Body of pancreas (tissue), 4 donors: Measurements from ENCODE around the gene ZFHX3. TPM values are rescaled to one million over a fixed set of nuclear protein-coding genes. Genes with fewer than 3 reads are reported as not detected.
A peak's percentile ranks its signal among the peaks of the same experiment; 100 is the strongest.

Experiments
- ATAC-seq: fragments of 150-250 bp; one replicate; pipeline ENCODE4 v1.9.1; 2016
- DNase-seq, 4 donors: peaks; one replicate each; pipeline ENCODE4 v3.0.0-alpha.2; 2019
- H3K27ac ChIP-seq, 4 donors: fragments of 200-600 bp; sonication (generic); 1 replicate in 3 of 4; 2 replicates in 1 of 4; pipeline versions ENCODE4 v1.5.1 to v1.6.1; 2016 to 2019; ENCODE audit warnings: mild to moderate bottlenecking in 1 of 4, mixed read lengths in 1 of 4, moderate library complexity in 1 of 4
- H3K27me3 ChIP-seq, 2 donors: fragments of 200-600 bp; sonication (generic); one replicate each; pipeline ENCODE4 v1.6.0; 2016; ENCODE audit warnings: mild to moderate bottlenecking in 1 of 2
- H3K36me3 ChIP-seq, 2 donors: fragments of 200-600 bp; sonication (generic); replicated peaks in 1 of 2; 2 replicates each; pipeline ENCODE4 v1.5.1; 2016; ENCODE audit warnings: low read depth in 2 of 2; ENCODE audit not compliant: insufficient read depth in 1 of 2
- H3K4me1 ChIP-seq: fragments of 200-600 bp; sonication (generic); one replicate; pipeline ENCODE4 v1.6.0; 2016
- H3K4me3 ChIP-seq, 2 donors: fragments of 200-600 bp; sonication (generic); 1 replicate in 1 of 2; 2 replicates in 1 of 2; pipeline ENCODE4 v1.5.1; 2016 to 2019
- H3K9me3 ChIP-seq, 3 donors: fragments of 200-600 bp; sonication (generic); 1 replicate in 2 of 3; 2 replicates in 1 of 3; pipeline ENCODE4 v1.5.1; 2016
- CTCF ChIP-seq, 7 experiments: fragments of 450-650 bp in 4 of 7; fragments of 200-600 bp in 3 of 7; sonication (generic) in 3 of 7; IDR thresholded peaks; one replicate each; pipeline ENCODE4 v1.5.1; 2016 to 2019; ENCODE audit warnings: antibody characterized with exemption in 7 of 7
- POLR2A ChIP-seq, 3 donors: fragments of 450-650 bp; IDR thresholded peaks; one replicate each; pipeline ENCODE4 v1.6.1; 2016; ENCODE audit warnings: antibody characterized with exemption in 3 of 3, mild to moderate bottlenecking in 2 of 3
- WGBS, 2 donors: methylation state at CpG; one replicate each; pipeline ENCODE4 v1.1.5; 2017; 5-methylcytosine and 5-hydroxymethylcytosine counted together
- intact Hi-C: fragments of 100-400 bp; cut with DNase I; formaldehyde crosslinking; loops from one replicate; pipeline ENCODE4 v1.15.1; 2023
- total RNA-seq, 2 donors: library from RNA; depleted of rRNA; stranded (reverse); fragments of >200 nt; gene quantifications; one replicate each; pipeline ENCODE4 v1.1.0, GENCODE V29; 2016

Gene ZFHX3
- total RNA-seq, 2 donors from 2014 or later, result 22.4 to 24.6 TPM

- Histone ChIP-seq H3K4me3 (no peak overlapping the region), H3K36me3 (no peaks in the 10 kb centered on the region), H3K9me3 (no peaks in the 10 kb centered on the region), H3K27ac (peak overlapping the region in 3 of 4 donors; percentile 14 to 53 (median 53)), H3K4me1 (peaks cover 69% of the 10 kb centered on the region), H3K27me3 (no peaks in the 10 kb centered on the region)
- TF ChIP-seq CTCF (IDR thresholded peaks at IDR 0.05) (no peak), POLR2A (IDR thresholded peaks at IDR 0.05) (no peak)
- WGBS, 2 donors, result 83 to 85% methylated on average over 21 to 22 of the region's 22 CpGs
- intact Hi-C loops, result no loop called here
- no peak for ATAC-seq
- DNase-seq, result no peak
These were observed 109.8 kb downstream of the ZFHX3 start for GRCh38 chr16:72937916-72938794.

GRCh38 chr16:72937360-72937759, 110.6 kb downstream of the ZFHX3 start:
- ATAC-seq (no peak), DNase-seq (no peak)
- Histone ChIP-seq H3K4me1 (peaks cover 71% of the 10 kb centered on the region), H3K4me3 (no peak overlapping the region), H3K36me3 (no peaks in the 10 kb centered on the region), H3K27ac (peak overlapping the region in 2 of 4 donors; percentile 2 to 53), H3K9me3 (no peaks in the 10 kb centered on the region), H3K27me3 (no peaks in the 10 kb centered on the region)
- intact Hi-C loops, result no loop called here
- no peak for TF ChIP-seq POLR2A (IDR thresholded peaks at IDR 0.05)
- no peak for TF ChIP-seq CTCF (IDR thresholded peaks at IDR 0.05)
- 96% methylated on average over 9 of the region's 9 CpGs for WGBS, 2 donors

DNA sequence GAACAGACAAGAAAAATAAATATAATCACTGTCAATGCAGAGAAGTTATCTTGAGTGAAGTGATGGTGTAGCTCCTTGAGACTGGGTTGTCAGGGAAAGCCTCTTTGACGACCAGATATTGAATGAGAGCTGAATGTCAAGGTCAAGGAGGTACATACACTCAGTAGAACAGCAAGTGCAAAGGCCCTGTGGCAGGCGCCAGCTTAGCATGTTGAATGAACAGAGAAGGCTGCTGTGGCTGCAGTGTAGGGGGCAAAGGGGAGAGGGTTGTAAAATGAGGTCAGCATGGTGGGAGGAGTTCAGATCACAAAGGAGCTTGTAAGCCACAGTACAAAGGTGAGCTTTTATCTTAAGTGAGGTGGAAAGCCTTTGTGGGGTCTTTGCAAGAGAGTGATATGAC, 111.5 kb downstream of the ZFHX3 start:
- H3K27ac ChIP-seq, result peak overlapping the region; percentile 4 to 70 (median 61)

DNA sequence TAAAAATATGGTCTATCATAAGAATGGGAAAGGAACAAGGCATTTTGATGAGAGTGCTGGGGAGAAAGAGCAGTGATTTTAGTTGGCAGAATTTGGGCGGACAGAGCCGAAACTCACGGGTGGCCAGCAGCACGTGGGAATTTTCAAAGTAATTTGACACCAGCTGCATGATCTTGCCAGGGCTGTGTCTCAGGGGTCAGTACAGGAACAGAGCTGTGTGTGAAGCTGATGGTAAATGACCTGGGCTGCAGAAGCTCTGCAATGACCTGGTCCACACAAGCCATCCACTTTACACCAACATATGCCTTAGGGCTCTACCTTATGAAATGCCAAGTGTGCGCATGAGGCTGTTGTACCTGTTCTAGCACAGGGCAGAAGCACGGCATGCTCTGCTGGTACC, 112.0 kb downstream of the ZFHX3 start:
- intact Hi-C loops, result no loop called here
- DNase-seq (peak; percentile 38 to 62 (median 54)), ATAC-seq (peak; percentile 65)
- Histone ChIP-seq H3K27ac (peak overlapping the region in 3 of 4 donors; percentile 53 to 70 (median 69)), H3K36me3 (no peaks in the 10 kb centered on the region), H3K27me3 (no peaks in the 10 kb centered on the region), H3K4me3 (no peak overlapping the region), H3K4me1 (peaks cover 78% of the 10 kb centered on the region), H3K9me3 (no peaks in the 10 kb centered on the region)
- TF ChIP-seq POLR2A (IDR thresholded peaks at IDR 0.05), result peak in 1 of 3 donors; percentile 15
- TF ChIP-seq CTCF (IDR thresholded peaks at IDR 0.05), result no peak
- 25 to 30% methylated on average over 6 of the region's 6 CpGs for WGBS, 2 donors

More for the DNA sequence above, 111.5 kb downstream of the ZFHX3 start:
- intact Hi-C loops, result no loop called here
- Histone ChIP-seq H3K4me3 (no peak overlapping the region), H3K4me1 (peaks cover 74% of the 10 kb centered on the region), H3K36me3 (no peaks in the 10 kb centered on the region), H3K9me3 (no peaks in the 10 kb centered on the region), H3K27me3 (no peaks in the 10 kb centered on the region)
- DNase-seq (no peak), ATAC-seq (no peak)
- 59 to 60% methylated on average over 2 of the region's 2 CpGs for WGBS, 2 donors
- TF ChIP-seq POLR2A (IDR thresholded peaks at IDR 0.05), result no peak
- TF ChIP-seq CTCF (IDR thresholded peaks at IDR 0.05), result no peak
